B cell (primary cell): ENCODE results near the gene FBLN2. TPM values are rescaled to one million over a fixed set of nuclear protein-coding genes. Genes with fewer than 3 reads are reported as not detected.
A peak's percentile ranks its signal among the peaks of the same experiment; 100 is the strongest.

Source experiments
- ATAC-seq: fragments of 200-7000 bp; cut with Tn5 transposase; one replicate; pipeline ENCODE4 v1.10.0; 2021; ENCODE audit warnings: low read depth, mild to moderate bottlenecking, moderate number of reproducible peaks, moderate library complexity
- CTCF ChIA-PET: fragments of 350-600 bp; sonication (Branson Sonifier 250); formaldehyde crosslinking; loops from one replicate; lab custom pipeline; 2021; ENCODE audit warnings: antibody characterized with exemption, inconsistent platforms; lab: Charles Lee
- POLR2A ChIA-PET: fragments of 350-600 bp; sonication (Branson Sonifier 250); formaldehyde crosslinking; loops from one replicate; lab custom pipeline; 2021; ENCODE audit warnings: antibody characterized with exemption; lab: Charles Lee
- DNase-seq: peaks from one replicate; pipeline ENCODE4 v3.0.0; 2013
- H2AFZ ChIP-seq: 2 replicates; pipeline ENCODE4 v1.6.1; 2012; ENCODE audit warnings: mild to moderate bottlenecking, low read depth, low read length; ENCODE audit not compliant: insufficient read depth, poor library complexity, severe bottlenecking
- H3K27ac ChIP-seq, 2 donors: 1 replicate in 1 of 2; 2 replicates in 1 of 2; pipeline ENCODE4 v1.5.1; 2012 to 2013; ENCODE audit warnings: low read length in 2 of 2, mild to moderate bottlenecking in 2 of 2, moderate library complexity in 1 of 2
- H3K27me3 ChIP-seq, 4 experiments: fragments of 200-600 bp in 1 of 4; sonication (generic) in 1 of 4; replicated peaks in 1 of 4; 1 replicate in 2 of 4; 2 replicates in 2 of 4; pipeline versions ENCODE4 v1.6.1 to v1.7.0; 2013 to 2016; ENCODE audit warnings: low read length in 3 of 4, mild to moderate bottlenecking in 2 of 4, mixed read lengths in 1 of 4, moderate library complexity in 1 of 4; ENCODE audit not compliant: insufficient read depth in 4 of 4, control insufficient read depth in 3 of 4; ENCODE audit errors: control extremely low read depth in 1 of 4
- H3K36me3 ChIP-seq, 2 experiments: replicated peaks in 1 of 2; 1 replicate in 1 of 2; 2 replicates in 1 of 2; pipeline versions ENCODE4 v1.6.1 to v1.7.1; 2013; ENCODE audit warnings: low read length in 1 of 2; ENCODE audit not compliant: insufficient read depth in 2 of 2, control insufficient read depth in 1 of 2; ENCODE audit errors: control extremely low read depth in 1 of 2, extremely low read depth in 1 of 2
- H3K4me1 ChIP-seq, 2 donors: fragments of 200-600 bp in 1 of 2; sonication (generic) in 1 of 2; 1 replicate in 1 of 2; 2 replicates in 1 of 2; pipeline versions ENCODE4 v1.5.1 to v1.6.1; 2013 to 2017; ENCODE audit warnings: low read length in 2 of 2; ENCODE audit not compliant: control insufficient read depth in 2 of 2, insufficient read depth in 2 of 2
- H3K4me2 ChIP-seq: replicated peaks from 2 replicates; pipeline ENCODE3; 2012; ENCODE audit warnings: mild to moderate bottlenecking, low read depth, low read length; ENCODE audit not compliant: poor library complexity, severe bottlenecking
- H3K4me3 ChIP-seq, 5 experiments: fragments of 200-600 bp in 1 of 5; sonication (generic) in 1 of 5; 1 replicate in 3 of 5; 2 replicates in 2 of 5; pipeline versions ENCODE4 v1.5.1 to v1.7.0; 2011 to 2016; ENCODE audit warnings: low read length in 4 of 5, mild to moderate bottlenecking in 4 of 5, low read depth in 2 of 5, control low read depth in 1 of 5, moderate library complexity in 1 of 5; ENCODE audit not compliant: insufficient read depth in 1 of 5; ENCODE audit errors: control extremely low read depth in 1 of 5, extremely low read depth in 1 of 5
- H3K79me2 ChIP-seq: fragments of 200-600 bp; sonication (generic); one replicate; pipeline ENCODE4 v1.6.0; 2016; ENCODE audit warnings: low read length; ENCODE audit not compliant: control insufficient read depth, insufficient read depth
- H3K9ac ChIP-seq: fragments of 200-600 bp; sonication (generic); 2 replicates; pipeline ENCODE4 v1.6.1; 2017; ENCODE audit warnings: mild to moderate bottlenecking, low read length, moderate library complexity
- H3K9me3 ChIP-seq, 3 donors: one replicate each; pipeline versions ENCODE4 v1.6.1 to v1.7.1; 2013; ENCODE audit warnings: low read length in 2 of 3; ENCODE audit not compliant: control insufficient read depth in 2 of 3, insufficient read depth in 1 of 3; ENCODE audit errors: control extremely low read depth in 1 of 3
- H4K20me1 ChIP-seq: 2 replicates; pipeline ENCODE4 v1.6.0; 2012; ENCODE audit warnings: mild to moderate bottlenecking, low read length; ENCODE audit not compliant: insufficient read depth, control insufficient read depth, poor library complexity, severe bottlenecking
- H3K27ac Mint-ChIP-seq: one replicate; pipeline ENCODE4 v1.8.0; 2021; ENCODE audit warnings: mixed read lengths
- H3K27me3 Mint-ChIP-seq: one replicate; pipeline ENCODE4 v1.8.0; 2021; ENCODE audit warnings: mixed read lengths
- H3K4me1 Mint-ChIP-seq: one replicate; pipeline ENCODE4 v1.8.0; 2021; ENCODE audit warnings: mixed read lengths
- H3K4me3 Mint-ChIP-seq: one replicate; pipeline ENCODE4 v1.8.0; 2021; ENCODE audit warnings: mixed read lengths
- H3K9me3 Mint-ChIP-seq: one replicate; pipeline ENCODE4 v1.8.0; 2022; ENCODE audit warnings: mixed read lengths; ENCODE audit not compliant: insufficient read depth
- EZH2 ChIP-seq: IDR thresholded peaks from 2 replicates; pipeline ENCODE4 v1.6.1; 2012; ENCODE audit warnings: borderline replicate concordance, low read depth, mild to moderate bottlenecking, moderate library complexity, low read length; ENCODE audit not compliant: insufficient read depth, poor library complexity, severe bottlenecking
- WGBS: methylation state at CpG from one replicate; pipeline ENCODE4 v1.1.5; 2013; ENCODE audit warnings: missing lambda C conversion rate; ENCODE audit not compliant: insufficient coverage; 5-methylcytosine and 5-hydroxymethylcytosine counted together
- intact Hi-C: fragments of 100-400 bp; cut with micrococcal nuclease; formaldehyde crosslinking; loops from one replicate; pipeline ENCODE4 v1.10.0; 2022
- polyA plus RNA-seq: library from polyadenylated mRNA; depleted of rRNA; stranded (reverse); fragments of >200 nt; gene quantifications from 2 replicates; pipeline ENCODE4 v1.2.3, GENCODE V29; 2012
- total RNA-seq, 2 donors: library from RNA; stranded (reverse); fragments of 120-200 nt in 1 of 2; gene quantifications; 1 replicate in 1 of 2; 2 replicates in 1 of 2; pipeline versions ENCODE4 v1.2.3 to v1.2.4, GENCODE V29; 2013 to 2022
- TF ChIP-seq, protein P1 (sequence below): fragments of 200-600 bp; IDR thresholded peaks from one replicate; pipeline ENCODE4 v1.8.0; 2022; ENCODE audit warnings: antibody characterized with exemption, mild to moderate bottlenecking

Gene FBLN2
- total and polyA plus RNA-seq, 2 donors (not counting 1 experiment from before 2014, with no cell fraction given), result 3.6 to 8.2 TPM

DNA sequence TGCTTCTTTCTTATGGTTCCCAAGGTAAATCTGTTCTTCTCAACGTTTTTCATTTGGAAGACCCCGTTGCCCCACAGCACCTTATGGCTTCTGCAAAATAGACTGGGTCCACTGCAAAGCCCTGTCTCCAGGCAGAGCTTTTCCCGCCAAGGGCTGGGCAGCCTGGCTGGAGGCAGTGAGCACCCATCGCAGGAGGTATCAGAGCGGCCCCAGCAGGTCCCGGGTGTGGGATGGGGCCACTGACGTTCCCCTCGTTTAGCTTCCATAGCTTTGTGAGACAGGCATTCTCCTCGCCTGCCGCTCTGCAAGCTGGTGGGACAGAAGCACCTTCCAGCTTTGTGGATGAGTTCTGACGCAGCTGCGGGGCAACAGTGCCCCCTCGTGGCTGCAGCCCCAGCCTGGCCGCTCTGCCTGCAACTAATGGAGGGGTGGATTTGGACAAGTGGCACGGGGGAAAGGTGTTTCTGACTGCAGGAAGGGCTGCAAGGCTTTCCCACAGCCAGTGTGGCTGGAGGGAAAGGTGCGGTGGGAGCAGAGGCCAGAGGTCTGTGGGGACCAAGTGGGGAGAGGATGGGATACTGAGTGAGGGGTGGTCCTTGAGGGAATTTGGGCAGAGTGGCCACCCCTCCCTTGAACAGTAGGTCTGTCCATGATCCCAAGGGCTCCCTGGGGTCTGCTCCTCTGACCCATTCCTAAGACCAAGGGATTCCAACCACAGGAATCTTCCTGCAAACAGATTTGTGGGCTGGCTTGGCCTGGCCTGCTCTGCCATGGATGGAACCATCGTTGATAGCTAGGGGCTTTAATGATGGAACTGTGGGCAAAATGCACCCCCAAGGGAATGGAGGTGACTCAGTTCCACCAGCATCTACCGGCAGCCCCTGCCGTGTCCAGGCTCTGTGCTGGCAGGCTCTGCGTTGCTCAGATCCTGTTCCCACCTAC lies 99.4 kb downstream of the FBLN2 start:
- Histone ChIP-seq H4K20me1 (no peaks in the 10 kb centered on the region), H3K9me3 (peaks cover 0 to 4% (median 0%) of the 10 kb centered on the region in 3 donors), H3K4me2 (peak overlapping the region; percentile 32), H3K36me3 (no peaks in the 10 kb centered on the region), H3K4me1 (peaks cover 17 to 20% of the 10 kb centered on the region in 2 donors), H3K27ac (no peak overlapping the region), H3K27me3 (peaks cover 0 to 43% (median 10%) of the 10 kb centered on the region in 4 experiments), H3K79me2 (no peaks in the 10 kb centered on the region), H2AFZ (no peak overlapping the region), H3K9ac (no peak overlapping the region), H3K4me3 (no peak overlapping the region)
- H3K4me1 Mint-ChIP-seq, result peaks cover 20% of the 10 kb centered on the region
- H3K27me3 Mint-ChIP-seq, result peaks cover 57% of the 10 kb centered on the region
- DNase-seq (peak; percentile 82), ATAC-seq (peak; percentile 59)
- H3K9me3 Mint-ChIP-seq, result no peaks in the 10 kb centered on the region
- ChIA-PET CTCF (interaction anchor here (0.6 to 12.4 kb wide), 39 partner anchors 8 to 781 kb away, joined by 3 to 286 read pairs (median 4); partner anchors contain the start of gene HDAC11), POLR2A (interaction anchor here (0.6 kb wide), 1 partner anchor 152 kb away, joined by 10 read pairs; no protein-coding TSS in a partner anchor)
- H3K27ac Mint-ChIP-seq, result peak overlapping the region; percentile 35
- no peak overlapping the region for H3K4me3 Mint-ChIP-seq
- WGBS, result 9% methylated on average over 17 of the region's 20 CpGs
- intact Hi-C loops, result loop anchor here (1.0 kb wide), 1 partner anchor 148 kb away; no protein-coding TSS in a partner anchor
- TF ChIP-seq EZH2, result no peak
- TF ChIP-seq, protein P1, sequence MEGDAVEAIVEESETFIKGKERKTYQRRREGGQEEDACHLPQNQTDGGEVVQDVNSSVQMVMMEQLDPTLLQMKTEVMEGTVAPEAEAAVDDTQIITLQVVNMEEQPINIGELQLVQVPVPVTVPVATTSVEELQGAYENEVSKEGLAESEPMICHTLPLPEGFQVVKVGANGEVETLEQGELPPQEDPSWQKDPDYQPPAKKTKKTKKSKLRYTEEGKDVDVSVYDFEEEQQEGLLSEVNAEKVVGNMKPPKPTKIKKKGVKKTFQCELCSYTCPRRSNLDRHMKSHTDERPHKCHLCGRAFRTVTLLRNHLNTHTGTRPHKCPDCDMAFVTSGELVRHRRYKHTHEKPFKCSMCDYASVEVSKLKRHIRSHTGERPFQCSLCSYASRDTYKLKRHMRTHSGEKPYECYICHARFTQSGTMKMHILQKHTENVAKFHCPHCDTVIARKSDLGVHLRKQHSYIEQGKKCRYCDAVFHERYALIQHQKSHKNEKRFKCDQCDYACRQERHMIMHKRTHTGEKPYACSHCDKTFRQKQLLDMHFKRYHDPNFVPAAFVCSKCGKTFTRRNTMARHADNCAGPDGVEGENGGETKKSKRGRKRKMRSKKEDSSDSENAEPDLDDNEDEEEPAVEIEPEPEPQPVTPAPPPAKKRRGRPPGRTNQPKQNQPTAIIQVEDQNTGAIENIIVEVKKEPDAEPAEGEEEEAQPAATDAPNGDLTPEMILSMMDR, result peak; percentile 97
